GM10266 (cell line): ENCODE data around the gene ADARB1.

Experiments
- DNase-seq: peaks from one replicate; pipeline ENCODE4 v3.0.0; 2012; ENCODE audit errors: extremely low spot score
- CTCF ChIP-seq: IDR thresholded peaks from 2 replicates; pipeline ENCODE4 v1.5.1; 2012; ENCODE audit warnings: mild to moderate bottlenecking, low read depth; ENCODE audit not compliant: control insufficient read depth, insufficient read depth; ENCODE audit errors: missing control alignments

The ADARB1 gene

GRCh38 chr21:45048968-45049367 lies 25.4 kb upstream of the ADARB1 start:
- DNase-seq: no peak
- TF ChIP-seq CTCF: no peak

- no peak for DNase-seq
- no peak for TF ChIP-seq CTCF
Measured at GRCh38 chr21:45049714-45050344, 24.6 kb upstream of the ADARB1 start.

- DNase-seq: no peak
- no peak for TF ChIP-seq CTCF
Measured at GRCh38 chr21:45050345-45050796, 24.0 kb upstream of the ADARB1 start.

- no peak for DNase-seq
- no peak for TF ChIP-seq CTCF
Measured at GRCh38 chr21:45050797-45051489, 23.4 kb upstream of the ADARB1 start.

- TF ChIP-seq CTCF: no peak
- DNase-seq: no peak
Measured at GRCh38 chr21:45051580-45052434, 22.6 kb upstream of the ADARB1 start.

GRCh38 chr21:45052960-45053359 lies 21.4 kb upstream of the ADARB1 start:
- TF ChIP-seq CTCF: no peak

More at GRCh38 chr21:45052960-45053359, 21.4 kb upstream of the ADARB1 start:
- no peak for DNase-seq
